ENCODE data around the gene DKK3.
"Not testable (repeated sequence)": the region's sequence is repeated elsewhere in the genome, so short reads cannot be mapped to it uniquely, and the experiment has no call there.

The DKK3 gene

GRCh38 chr11:12007769-12008737, at the start of gene DKK3:
DKK3 (minus strand) TSS chr11:12008626; CDS start chr11:12008582, 44 bp downstream.
- DNase-seq (ENCODE audit: insufficient read length, low spot score) (no peak), FAIRE-seq (peak; percentile 13)

DNA sequence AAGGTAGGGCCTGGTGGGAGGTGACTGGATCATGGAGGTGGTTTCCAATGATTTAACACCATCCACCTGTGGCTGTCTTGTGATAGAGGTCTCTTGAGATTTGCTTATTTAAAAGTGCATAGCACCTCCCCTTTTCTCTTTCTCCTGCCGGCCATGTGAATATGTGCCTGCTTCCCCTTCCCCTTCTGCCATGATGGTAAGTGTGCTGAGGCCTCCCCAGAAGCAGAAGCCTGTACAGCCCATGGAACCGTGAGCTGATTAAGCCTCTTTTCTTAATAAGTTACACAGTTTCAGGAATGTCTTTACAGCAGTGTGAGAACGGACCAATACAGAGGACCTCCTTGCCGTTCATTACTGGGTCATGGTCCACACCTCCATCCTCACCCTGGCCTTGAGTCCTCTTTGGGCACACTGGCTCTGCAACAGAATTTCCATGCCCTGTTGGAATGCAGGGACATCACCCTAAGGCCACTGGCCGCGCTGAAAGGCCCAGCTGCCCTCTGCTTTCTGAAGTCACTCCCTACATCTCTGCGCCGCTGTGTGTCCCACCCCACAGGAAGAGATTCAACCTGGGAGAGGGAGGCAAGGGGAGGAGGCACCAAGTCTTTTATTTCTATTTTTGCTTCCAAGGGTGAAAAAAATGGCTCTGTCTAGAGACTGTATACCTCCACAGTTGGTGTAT, 49.0 kb upstream of the DKK3 start:
- DNase-seq (ENCODE audit: insufficient read length, low spot score) = no peak
- FAIRE-seq = no peak

DNA sequence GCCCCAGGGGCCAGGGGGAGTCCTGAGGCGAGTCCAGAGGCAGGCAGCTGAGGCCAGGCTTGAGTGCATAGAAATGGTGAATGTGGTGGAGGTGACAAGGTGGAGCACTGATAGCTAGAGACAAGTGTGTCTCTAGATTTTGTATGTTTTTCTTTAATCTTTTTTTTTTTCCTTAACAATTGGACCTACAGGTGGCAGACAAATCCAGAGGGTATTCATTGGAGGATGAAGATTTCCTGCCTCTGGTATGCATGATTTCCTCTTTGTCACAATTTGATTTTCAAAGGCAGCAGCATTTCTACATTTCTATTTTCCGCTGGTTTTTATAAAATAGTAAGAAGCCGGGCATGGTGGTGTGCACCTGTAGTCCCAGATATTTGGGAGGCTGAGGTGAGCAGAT, 47.7 kb upstream of the DKK3 start:
- no peak for FAIRE-seq

GRCh38 chr11:12053606-12054361, 45.4 kb upstream of the DKK3 start:
- FAIRE-seq = no peak
- no peak for DNase-seq (ENCODE audit: insufficient read length, low spot score)

More for the DNA sequence above, 47.7 kb upstream of the DKK3 start:
- DNase-seq (ENCODE audit: insufficient read length, low spot score) = no peak

DNA sequence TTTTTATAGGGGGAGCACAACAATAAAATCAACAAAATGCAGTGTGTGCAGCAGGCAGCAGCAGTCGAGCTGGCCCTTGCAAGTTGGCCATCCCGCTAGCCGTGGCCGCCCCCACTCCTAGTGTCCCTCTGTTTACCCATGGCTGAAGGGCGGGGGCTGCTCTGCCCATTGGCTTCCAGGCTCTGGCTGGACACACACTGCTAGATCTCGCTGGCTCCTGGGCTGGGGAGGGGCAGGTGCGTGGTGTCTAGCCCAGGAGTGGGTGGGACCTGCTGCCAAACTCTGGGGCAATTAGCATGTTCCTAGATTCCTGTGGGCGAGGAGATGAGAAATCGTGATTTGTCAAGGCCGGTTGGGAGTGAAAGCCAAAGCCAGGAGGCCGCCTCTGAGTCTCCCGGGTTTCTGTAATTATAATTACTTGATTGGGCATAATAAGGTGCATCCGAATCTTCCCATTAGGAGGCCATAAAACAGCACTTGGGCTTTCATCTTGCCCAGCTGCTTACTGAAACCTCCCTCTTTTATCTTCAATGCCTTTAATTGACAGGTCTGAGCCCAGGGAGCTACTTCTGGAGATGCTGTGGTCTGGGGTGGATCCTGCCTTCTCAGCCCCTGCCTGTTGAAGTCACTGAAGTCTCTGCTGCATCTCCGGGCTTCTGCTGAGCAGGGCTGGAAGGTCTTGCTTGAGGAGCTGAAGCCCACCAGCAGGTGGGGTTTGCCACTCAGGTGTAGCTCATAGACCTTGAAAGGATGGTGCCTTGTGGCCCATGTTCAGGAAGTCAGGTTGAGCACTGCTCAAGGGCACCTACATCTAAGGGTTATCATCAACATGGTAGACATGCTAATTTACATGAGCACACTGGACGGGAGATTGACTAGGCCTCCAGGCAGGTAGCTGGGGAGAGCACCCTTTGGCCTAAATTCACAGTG, 44.5 kb upstream of the DKK3 start:
- FAIRE-seq (no peak), DNase-seq (ENCODE audit: insufficient read length, low spot score) (no peak)

DNA sequence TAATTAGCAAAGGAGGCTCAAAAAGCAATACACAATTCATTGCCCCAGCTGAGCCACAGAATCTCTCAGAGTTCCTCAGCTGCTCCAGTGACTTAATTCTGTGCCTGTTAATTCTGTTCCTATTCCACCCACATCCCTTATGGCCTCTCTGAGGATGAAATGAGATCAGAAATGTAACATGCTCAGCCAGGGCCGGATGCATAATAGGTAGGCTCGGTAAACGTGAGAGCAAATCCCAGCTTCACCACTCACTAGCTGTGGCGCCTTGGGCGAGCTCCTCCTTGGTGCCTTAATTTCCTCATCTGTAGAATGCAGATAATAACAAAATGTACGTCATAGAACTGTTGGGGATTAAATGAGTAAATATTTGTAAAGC, 42.8 kb upstream of the DKK3 start:
- no peak for DNase-seq (ENCODE audit: insufficient read length, low spot score)
- FAIRE-seq = no peak

DNA sequence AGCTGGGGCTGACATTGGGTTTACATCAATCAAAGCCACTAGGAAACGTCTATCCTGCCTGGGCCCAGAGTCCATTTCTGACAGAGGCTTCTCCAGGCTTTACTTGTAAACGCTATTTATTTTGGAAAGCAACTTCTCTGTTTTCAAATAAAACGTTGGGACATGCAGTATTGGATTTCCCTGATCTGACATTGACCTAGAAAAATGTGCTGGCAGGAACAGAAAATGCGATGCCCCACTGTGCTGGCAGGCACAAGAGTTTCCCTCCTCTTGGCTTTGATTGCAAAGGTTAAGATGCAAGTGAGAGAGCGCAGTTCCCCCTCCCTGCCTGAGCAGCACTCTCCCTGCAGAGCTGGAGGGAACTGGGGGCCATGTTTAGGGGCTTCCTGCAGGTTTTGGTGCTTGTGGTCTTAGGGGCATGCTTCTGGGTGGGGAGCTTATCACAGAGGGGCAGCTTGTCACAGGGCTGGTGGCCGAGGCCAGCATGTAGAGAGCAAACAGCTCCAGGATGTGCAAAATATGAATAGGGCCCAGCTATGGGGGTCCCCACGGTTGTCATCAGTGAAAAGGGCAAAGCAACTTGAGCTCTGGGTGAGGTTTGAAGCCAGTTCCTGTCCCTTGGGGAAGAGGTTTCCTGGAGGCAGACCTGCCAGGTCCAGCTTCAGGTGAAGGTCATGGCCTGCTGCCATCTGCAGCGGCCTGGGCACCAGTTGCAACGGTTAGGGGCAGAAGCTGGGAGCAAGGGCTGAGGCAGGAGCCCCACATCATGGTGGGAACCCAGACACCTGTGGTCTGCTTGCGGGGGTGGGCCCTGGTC, 42.3 kb upstream of the DKK3 start:
- DNase-seq (ENCODE audit: insufficient read length, low spot score) = no peak

GRCh38 chr11:12048936-12049790, 40.7 kb upstream of the DKK3 start:
- FAIRE-seq = no peak
- DNase-seq (ENCODE audit: insufficient read length, low spot score) = no peak

More for the DNA sequence above, 42.3 kb upstream of the DKK3 start:
- no peak for FAIRE-seq

GRCh38 chr11:12046636-12047236, 38.3 kb upstream of the DKK3 start:
- no peak for DNase-seq (ENCODE audit: insufficient read length, low spot score)
- FAIRE-seq = no peak

DNA sequence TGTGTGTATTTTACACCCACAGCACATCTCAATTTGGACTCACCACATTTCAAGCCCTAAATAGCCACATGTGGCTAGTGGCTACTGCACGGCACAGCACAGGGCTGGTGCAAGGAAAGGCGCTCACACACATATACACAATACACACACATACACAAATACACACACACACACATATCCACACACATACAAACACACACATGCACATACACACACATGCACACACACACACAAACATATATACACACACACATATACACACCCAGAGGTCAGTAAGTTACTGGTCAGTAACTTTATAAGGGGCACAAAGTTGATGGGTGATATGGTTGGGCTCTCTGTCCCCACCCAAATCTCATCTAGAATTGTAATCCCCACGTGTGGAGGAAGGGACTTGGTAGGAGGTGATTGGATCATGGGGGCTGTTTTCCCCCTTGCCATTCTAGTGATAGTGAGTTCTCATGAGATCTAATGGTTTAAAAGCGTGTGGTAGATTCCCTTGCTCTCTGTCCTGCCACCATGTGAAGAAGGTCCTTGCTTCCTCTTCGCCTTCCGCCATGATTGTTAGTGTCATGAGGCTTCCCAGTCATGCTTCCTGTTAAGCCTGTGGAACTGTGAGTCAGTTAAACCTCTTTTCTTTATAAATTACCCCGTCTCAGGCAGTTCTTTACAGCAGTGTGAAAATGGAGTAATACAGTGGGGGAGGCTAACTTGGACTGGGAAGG, 37.6 kb upstream of the DKK3 start:
- DNase-seq (ENCODE audit: insufficient read length, low spot score) (no peak), FAIRE-seq (no peak)

- FAIRE-seq = no peak
- no peak for DNase-seq (ENCODE audit: insufficient read length, low spot score)
These were observed 36.4 kb upstream of the DKK3 start for GRCh38 chr11:12044799-12045198.

DNA sequence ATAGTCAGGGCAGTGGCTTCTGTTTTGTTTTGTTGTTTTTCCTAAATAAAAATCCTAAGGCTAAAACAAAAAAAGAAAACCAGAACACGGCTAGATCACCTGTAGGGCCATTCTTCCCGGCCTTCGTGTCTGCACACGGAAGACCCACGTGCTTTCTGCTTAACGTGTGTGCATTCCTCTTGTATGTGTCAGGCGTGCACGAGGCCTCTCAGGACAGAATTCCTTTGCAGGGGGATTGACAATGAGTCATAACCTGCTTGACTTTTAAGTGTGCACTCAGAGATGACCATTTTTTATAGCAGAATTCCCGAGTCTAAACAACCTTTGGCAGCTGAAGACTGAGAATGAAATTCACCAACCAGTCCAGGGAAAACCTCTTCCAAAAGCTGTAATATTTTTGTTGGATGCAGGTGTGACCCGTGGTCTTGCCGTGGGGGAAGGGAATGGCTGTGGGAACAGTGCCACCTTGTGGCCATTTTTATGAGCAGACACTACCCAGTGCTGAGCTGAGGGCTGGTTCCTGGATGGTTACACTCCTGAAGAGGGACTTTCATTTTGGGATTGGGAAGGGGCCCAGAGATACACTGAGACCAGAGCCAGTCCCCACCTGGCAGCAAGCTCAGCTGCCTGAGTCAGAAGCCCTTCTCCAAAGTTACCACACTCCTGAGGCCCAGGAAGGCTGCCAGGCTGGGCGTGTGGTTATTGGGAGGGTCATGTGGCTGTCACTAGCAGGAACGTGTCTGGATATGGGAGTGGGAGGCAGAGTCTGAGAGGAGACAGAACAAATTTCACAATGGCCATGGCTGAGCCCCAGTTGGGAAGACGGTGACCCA, 35.7 kb upstream of the DKK3 start:
- peak; percentile 84 for DNase-seq (ENCODE audit: insufficient read length, low spot score)
- FAIRE-seq = peak; percentile 86

DNA sequence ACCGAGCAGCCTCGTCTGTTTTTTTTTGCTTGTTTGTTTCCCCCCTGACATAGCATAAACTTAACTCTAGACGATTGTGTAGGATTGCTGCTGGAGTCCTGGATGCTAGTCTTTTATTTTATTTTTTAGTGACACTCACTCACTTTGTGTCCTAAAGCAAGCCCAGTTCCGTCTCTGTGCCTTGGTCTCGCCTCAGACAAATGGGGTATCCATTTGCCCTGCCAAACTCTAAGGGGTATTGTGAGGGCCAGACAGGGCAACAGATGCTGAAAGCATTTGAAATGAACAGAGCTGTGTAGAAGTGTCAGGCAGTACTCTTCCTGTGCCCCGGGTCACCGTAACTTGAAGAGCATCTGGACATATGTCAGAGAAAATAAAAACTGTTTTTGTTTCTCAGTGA, 34.8 kb upstream of the DKK3 start:
- DNase-seq (ENCODE audit: insufficient read length, low spot score) (no peak), FAIRE-seq (no peak)

GRCh38 chr11:12042215-12042676, 33.8 kb upstream of the DKK3 start:
- peak; percentile 77 for FAIRE-seq
- peak; percentile 78 for DNase-seq (ENCODE audit: insufficient read length, low spot score)

GRCh38 chr11:12040719-12041118, 32.3 kb upstream of the DKK3 start:
- not testable (repeated sequence) for DNase-seq (ENCODE audit: insufficient read length, low spot score); FAIRE-seq

DNA sequence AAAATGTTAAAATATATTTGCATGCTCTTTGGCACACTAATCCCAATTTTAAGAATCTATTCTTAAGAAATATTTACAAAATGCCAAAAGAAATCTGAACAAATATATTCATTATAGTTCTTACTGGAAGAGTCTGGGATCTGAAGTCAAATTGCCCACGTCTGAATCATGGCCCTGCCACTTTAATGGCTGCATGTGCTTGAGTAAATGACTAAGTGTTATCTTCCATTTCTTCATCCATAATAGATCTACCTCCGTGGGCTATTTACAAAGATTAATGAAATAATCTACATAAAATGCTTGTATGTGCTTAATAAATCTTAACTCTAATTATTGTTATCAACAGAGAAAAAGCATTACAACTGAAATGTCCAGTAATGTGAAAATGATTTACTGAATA, 24.5 kb upstream of the DKK3 start:
- no peak for DNase-seq (ENCODE audit: insufficient read length, low spot score)
- no peak for FAIRE-seq

Data from HTR-8/SVneo (cell line).